Activated T-helper 17 cell treated with anti-CD3 and anti-CD28 coated beads, Interleukin-2, amount 50 U/mL, for 72 hours (primary cell): ENCODE measurements around the gene GABRQ. TPM values are rescaled to one million over a fixed set of nuclear protein-coding genes. Genes with fewer than 3 reads are reported as not detected.

Source experiments
- total RNA-seq, 2 donors: library from RNA; stranded (reverse); gene quantifications; one replicate each; pipeline ENCODE4 v1.2.3, GENCODE V29; 2022

The GABRQ gene
- total RNA-seq, 2 donors from 2014 or later = 0.05 TPM; not detected in 1

Other genes with a start within 250 kb of the GABRQ start
- not detected for gene GABRA3, start 186.6 kb upstream of the GABRQ start, total RNA-seq
- not detected for gene MAGEA3, start 60.9 kb downstream of the GABRQ start, total RNA-seq
- not detected for gene CSAG2, start 71.4 kb downstream of the GABRQ start, total RNA-seq
- not detected for gene MAGEA2B, start 76.7 kb downstream of the GABRQ start, total RNA-seq
- gene CSAG1, start 95.8 kb downstream of the GABRQ start, total RNA-seq = not detected
- gene MAGEA12, start 95.9 kb downstream of the GABRQ start, total RNA-seq = not detected
- gene MAGEA2, start 115.9 kb downstream of the GABRQ start, total RNA-seq = not detected
- under 1 TPM in 1 of 2 donors, not detected in 1; 0.32 TPM for gene CSAG3, start 121.3 kb downstream of the GABRQ start, total RNA-seq
- not detected for gene MAGEA6, start 131.8 kb downstream of the GABRQ start, total RNA-seq
- gene CETN2, start 192.9 kb downstream of the GABRQ start, total RNA-seq = 1 to 10 TPM; 5.2 to 7.0 TPM
- gene NSDHL, start 193.2 kb downstream of the GABRQ start, total RNA-seq = 10 to 100 TPM; 12.2 to 20.2 TPM